D341Med (cell line): ENCODE results near the gene CTNNBL1.
A peak's percentile ranks its signal among the peaks of the same experiment; 100 is the strongest.

Experiments used
- DNase-seq: peaks from one replicate; pipeline ENCODE4 v3.0.0; 2012; ENCODE audit warnings: low spot score

Gene CTNNBL1

DNA sequence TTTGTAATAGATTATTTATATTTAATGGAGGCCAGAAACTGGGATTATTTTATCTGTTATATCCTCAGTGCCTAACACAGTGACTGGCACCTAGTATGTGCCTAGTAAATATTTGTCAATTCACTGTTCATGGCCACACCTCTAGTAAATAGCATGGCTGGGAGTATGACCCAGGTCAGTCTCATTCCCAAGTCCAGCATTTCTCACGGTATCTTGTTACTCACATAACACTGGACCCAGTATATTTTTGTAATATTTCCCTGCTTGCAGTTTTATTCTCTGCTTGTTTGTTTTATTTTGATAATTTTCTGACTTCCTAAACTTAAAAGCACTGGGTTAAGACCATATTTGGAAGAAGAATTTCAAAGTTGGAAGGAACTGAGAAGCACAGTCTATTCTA lies 47.7 kb downstream of the CTNNBL1 start:
- DNase-seq = no peak

DNA sequence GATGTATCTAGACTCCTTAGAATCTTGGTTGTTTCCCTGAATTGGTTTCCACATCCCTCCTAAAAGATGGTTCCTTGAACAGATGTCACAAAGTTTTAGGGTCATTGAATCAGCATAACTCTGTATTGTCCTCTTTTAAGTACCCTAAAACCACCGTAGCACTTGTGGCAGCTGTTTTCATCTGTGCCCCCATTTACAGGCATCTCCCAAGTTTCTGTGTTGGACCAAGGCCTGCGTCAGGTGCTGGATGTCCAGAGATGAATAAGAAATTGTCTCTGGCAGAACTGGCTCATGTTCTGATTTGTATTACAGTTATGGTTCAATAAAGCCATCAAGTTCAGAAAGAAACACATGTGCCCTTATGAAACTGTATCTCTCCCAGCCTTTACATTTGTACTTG lies 48.3 kb downstream of the CTNNBL1 start:
- no peak for DNase-seq

DNA sequence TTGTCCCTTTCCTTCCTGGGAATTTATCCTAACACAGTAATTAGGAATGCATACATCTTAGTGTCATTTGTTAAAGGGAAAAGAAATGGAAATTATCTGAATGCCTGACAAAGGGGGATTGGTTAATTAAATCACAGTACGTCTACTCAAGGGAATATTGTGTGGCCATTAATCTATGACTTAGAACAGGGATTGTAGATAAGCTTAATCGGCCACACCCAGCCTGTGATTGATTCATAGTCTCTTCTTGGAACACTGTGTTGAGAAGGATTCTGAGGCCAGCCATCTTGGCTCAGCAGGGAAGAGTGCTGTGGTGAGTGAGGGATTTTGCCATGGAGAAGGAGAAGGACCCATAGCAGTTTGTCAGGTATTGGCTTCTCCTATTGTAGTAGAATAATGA lies 50.5 kb downstream of the CTNNBL1 start:
- no peak for DNase-seq

DNA sequence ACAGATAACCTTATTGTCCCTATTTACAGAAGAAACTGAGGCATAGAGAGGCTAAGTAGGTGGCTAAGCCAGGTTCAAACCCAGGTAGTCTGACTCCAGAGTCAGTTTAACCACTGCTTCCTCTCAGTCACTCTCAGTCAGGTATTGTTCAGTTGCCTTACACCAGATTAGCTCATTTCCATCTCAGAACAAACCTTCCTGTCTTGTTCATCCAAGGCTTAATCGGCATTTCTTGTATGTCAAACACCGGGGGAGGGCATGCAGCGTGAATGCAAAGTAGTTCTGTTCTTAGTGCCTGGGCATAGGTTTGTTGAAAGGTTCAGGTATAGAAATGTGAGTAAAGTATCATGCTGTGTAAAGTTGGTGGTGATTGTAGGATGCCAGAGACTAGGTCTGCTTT lies 51.7 kb downstream of the CTNNBL1 start:
- no peak for DNase-seq

DNA sequence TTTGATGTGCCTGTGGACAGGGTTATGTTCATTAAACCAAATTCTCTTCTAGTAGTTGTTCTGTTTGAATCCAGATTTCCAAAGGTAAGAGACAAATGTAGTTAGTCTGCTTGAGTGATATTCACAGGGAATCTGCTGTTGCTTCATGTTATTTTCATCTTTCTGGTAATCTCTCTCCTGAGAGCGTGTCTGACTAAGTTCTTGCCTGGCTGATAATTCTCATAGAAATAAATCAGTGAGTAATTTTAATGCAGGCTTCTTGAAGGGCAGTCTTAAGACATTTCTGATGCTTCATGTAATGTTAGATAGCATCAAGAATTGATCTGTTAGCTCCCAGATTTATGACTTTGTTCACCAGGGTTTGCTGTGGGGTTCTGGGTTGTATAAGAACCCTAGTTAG lies 54.2 kb downstream of the CTNNBL1 start:
- DNase-seq = no peak

DNA sequence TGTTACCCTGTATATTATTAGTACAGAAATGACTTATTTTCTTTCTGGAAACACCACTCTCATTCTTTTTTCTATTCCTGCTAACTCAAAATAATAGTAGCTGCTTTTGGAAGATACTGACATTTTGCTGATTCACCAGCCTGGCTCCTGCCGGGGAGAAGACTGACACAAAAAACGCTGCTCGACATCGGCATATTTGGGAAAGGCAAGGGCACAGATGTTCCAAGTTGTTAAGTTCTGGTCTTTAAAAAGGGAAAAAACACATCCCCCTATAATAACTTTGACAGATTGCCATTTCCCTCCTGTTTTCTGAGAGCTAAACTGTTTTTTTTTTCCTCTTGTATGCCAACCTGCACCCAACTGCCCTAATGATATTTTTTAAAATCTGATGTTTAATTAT lies 55.4 kb downstream of the CTNNBL1 start:
- no peak for DNase-seq

DNA sequence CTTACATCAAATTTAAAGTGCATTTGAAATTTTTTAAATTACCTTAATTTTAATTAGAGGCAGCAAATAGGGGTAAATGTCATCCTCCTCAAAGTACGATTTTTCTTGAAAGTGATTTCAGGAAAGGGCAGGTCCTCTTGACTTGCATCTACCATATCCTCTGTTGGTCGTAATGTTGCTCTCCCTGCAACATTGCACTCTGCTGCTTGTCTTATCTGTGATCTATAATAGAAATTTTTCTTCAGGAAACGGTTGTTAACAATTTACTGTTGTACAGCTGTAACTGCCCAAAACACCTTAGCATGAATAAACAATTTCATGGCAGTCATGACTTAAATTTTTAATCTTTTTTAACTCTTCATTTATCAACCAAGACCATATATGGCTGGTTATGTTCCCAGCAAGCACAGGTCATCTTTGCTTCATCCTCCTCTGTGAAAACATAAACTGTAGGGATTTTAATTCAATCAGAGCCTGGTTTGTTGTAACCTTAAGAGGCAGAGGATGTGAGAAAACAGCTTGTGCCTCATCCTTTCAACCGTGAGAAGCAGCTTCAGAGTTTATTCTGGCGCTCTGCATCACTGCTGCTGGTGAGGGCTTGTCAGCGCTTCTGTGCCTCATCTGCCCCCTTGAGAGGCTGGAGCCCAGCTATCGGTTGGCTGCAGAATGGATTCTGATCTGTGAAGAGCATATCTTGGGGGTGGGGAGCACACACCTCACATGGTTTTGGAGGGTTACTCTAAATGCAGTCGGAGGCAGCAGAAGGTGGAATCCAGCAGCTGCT lies 56.0 kb downstream of the CTNNBL1 start:
- DNase-seq = no peak

DNA sequence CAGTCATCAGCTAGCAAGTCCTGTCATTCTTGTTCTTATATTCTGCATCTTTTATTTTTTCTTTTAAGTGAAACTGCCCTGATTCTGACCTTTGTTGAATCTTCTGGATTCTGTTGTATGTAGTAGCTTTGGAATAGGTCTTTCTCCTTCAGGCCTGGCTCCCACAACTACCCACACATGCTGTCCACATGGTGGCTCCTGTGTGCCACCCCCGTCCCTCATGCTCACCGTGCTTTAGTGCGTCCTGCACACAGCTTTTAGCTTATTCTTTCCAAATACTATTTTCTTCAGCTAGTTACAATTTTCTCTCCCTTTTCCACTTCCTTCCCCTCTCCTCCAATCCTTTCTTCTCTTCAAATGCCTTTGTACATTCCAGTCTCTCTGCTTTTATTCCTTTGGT lies 61.8 kb downstream of the CTNNBL1 start:
- peak; percentile 35 for DNase-seq

DNA sequence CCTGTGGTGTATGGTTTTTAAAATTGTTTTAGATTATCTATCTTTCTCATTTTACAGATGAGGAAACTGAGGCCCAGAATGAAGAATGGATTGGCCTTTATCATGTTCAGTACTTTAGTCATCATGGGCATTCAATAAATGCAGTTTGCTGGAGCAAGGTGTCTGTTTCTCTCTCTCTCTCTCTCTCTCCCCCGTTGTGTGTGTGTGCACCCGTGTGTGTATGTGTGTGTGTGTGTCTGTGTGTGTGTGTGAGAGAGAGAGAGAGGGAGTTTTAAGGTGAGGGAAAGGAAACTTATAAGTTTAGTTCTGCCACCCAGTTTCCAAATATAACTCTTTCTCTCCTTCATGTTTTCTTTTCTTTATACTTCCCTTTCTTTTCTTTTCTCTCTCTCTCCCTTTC lies 62.4 kb downstream of the CTNNBL1 start:
- no peak for DNase-seq

DNA sequence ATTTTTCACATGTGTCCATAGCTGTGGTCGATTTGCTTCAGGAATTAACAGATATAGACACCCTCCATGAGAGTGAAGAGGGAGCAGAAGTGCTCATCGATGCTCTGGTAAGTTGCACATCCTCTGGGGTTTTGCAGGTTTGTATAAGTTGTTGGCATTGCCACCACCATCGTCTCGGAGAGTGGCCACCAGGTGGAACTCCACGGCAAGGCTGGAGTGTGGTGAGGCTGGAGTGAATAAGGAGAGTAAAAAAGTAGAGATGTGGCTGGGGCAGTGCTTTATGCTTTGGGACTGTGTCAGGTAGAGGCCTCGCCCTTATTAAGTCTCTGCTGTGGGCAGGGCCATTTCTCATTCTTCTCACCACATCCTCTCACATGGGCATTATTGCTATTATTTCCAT lies 63.7 kb downstream of the CTNNBL1 start:
- DNase-seq = peak; percentile 32

DNA sequence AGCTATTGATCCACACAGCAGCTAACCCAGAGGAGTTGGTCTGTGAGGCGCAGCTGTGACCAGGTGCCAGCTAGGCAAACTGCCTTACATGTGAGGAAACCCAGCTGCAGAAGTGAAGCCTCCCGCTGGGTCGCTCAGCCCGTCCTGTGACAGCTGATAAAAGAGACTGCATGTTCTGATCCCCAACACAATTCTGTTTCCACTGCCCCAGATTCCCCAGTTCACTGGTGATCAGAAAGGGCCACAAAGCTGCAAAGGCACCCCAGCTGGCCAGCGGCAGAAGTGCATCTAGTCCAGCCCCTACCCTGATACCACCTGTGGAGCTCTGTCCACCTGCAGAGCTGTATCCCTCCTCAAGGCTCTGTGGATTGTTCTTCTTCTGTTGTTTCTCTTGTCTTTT lies 64.5 kb downstream of the CTNNBL1 start:
- DNase-seq = peak; percentile 44

DNA sequence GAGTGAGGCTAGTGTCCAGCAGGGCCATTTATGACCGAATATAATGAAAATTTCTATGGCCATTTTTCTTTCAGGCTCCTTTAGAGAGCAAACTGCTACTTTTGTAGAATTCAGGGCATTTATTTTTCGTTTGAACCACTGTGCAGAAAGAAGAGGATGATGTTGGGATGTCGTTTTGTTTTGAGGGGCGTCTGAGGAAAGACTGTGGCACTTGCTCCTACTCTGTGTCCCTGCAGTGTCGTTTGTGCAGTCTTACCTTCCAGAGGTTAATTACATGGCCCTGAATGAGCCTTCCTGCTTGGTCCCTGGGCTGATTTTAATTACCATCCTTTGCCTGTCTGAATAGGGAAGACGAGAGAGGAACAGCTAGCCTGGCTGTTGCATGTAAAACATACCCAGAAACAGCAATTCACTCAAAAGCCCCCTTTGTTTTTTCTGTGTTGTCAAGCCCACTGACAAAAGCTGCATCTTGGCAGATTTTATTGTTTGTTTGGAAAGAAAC lies 65.3 kb downstream of the CTNNBL1 start:
- DNase-seq = no peak

DNA sequence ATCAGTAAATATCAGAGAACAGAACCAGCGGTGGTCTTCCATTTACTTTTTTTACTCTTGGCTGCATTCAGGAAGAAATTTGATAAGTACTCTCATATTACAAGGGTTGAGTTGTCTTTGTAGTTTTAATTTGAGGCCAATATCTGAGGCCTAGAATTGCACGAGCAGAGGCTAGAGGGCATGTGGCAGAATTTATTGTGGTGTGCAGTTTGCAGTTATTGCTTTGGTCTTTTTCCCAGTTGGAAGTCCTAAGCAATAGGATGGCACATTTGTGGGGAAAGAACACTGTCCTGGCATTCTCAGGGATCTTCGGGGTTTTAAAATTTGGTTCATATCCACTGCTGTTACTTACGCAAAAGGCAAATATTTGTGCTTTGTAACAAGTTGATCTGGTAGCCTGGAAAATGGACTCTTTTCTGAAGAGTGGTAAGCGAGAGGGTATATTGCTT lies 66.0 kb downstream of the CTNNBL1 start:
- no peak for DNase-seq

DNA sequence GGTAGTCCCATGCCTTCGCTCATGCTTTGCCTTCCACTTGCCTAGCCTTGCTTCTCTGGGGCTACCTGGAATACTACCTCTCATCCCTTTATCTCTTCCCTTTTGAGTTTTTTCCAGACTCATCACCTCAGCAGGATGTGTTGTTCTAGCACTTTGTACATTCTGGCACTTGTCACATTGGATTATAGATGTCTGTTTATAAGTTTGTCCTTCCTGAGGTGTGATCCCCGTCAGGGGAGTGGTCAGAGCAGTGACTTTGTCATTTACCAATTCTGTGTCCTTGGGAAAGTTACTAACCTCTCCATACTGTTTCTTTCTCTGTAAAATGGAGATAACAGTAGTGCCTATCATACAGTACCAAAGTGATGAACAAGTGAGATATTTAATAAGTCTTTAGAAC lies 66.5 kb downstream of the CTNNBL1 start:
- DNase-seq = no peak

DNA sequence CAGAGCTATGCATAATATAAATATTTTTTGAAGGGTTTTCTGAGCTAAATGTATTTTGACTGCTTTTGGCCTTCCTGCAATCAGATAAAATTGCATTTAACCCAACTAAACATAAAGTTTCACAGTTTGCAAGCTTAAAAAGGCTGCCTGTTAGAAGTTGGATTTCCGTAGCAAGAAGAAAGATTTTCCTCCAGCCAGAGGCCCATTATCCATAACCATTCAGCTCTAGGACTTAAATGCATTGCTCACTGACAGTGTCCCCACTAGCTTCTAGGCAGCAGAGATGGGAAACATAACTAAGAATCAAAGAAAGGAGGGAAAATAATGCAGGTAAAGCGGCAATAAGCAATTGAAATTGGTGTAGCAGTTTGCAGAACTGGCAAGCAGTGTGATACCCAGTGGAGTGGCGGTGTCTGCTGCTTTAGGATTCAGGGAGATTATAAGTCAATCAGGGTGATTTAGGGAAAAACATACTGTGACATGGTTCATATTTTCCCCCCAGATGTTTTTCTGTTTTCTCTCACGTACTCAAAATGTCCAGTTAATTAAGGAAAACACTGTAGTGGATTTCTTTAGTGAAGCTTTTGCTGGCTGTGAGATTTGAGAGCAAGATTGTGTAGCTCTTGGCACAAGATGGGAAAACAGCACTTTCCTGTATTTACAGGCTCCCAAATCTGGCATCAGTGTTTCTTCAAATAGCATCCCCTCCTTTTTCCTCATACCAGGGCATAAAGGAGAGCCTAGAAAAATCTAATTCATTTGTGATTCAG lies 69.1 kb downstream of the CTNNBL1 start:
- DNase-seq = no peak

DNA sequence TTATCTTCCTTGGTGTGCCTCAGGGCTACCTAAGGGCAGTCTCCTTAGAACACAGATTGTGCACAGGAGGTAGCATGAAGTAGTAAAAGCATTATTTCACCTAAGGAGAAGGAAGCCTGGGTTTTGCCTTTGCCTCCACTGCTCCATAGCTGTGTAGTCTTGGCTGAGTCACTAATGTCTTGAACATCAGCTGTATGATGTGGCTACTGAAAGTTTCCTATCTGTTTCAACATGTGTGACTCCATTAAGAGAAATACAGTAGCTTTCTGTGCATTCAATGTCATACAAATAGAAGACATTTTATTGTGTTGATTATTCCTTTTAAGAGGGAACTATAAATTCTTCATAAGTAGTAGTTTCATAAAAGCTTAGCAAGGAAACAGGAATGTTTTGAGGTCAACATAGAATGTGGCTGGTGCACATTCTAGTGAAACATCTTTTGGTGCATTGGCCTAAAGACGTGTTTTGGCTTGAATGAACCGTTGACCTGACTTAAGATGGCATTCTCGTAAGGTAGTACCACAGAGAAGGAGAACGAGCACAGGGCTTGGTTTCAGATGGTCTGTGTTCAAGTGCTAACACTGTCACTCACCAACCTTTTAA lies 70.6 kb downstream of the CTNNBL1 start:
- no peak for DNase-seq

DNA sequence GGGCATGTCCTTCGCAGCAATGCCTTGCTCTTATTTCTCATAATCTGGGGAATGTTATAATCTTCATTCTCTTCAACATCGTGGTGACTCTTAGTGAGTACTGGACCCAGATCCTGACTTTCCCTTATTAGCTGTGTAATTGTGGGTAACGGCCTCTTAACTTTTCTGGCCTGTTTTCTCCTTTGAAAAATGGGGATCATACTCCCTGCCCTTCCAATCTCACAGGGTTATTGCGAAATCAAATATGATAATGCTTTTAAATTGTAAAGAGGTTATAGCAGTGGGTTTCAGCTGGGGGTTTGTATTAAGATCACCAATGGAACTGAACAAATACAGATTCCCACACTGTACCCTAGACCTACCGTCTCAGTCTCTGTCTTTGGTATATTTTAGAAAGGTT lies 77.1 kb downstream of the CTNNBL1 start:
- DNase-seq = no peak

DNA sequence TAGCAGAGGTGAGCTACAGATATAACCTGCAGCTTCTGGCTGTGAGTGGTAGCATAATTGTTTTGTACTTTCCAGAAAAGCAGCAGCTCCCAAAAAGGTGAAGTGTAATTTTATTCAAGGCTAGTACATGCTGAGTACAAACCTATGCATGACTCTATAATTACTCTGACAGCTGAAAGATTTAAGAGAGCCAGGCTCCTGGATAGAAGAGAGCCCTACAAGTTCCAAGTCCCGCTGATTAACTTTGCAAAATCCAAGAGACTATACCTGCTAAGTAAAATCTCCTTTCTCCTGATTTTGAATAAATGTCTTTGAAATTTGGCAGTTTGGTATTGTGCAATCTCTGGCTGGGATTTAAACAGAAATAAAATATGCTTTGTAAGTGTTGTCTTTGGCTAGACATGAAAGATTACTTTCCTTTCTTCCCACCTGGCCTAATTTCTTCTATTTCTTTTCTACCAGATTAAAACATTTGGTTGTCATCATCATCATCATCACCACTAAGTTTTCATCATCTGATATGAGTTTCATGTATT lies 79.5 kb downstream of the CTNNBL1 start:
- DNase-seq = no peak

DNA sequence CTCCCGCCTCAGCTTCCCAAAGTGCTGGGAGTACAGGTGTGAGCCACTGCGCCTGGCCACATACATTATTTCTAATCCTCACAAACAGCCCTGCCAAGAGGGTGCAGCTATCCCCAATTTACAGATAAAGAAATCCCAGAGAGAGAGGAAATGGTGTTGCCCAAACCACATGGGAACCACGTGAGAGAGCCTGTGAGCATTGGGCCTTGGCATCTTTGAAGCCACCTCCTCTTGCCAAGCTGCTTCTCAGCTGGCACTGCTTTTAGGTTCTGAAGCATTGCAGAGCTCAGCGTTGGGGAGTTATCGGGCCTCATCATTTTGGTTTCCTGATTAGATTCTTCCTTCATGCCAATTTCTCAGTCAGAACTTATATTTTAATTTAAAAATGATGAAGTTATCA lies 80.3 kb downstream of the CTNNBL1 start:
- no peak for DNase-seq

DNA sequence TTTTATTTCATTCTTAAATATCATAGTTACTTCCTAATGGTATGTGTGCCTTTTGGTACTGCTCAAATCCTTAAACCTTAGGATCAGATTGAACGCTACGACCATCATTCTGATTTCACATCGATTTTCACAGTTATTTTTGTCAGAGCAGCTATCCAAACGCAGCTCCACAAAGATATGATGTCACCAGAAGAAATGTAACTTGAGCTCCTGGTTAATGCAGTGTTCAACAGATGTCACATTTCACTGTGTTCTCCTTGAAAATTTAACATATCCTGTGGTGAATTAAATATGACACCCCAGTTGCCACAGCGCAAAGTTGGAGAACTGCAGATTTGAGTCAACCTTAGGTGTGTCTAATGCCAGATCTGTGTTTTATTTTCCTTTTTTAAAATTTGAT lies 81.4 kb downstream of the CTNNBL1 start:
- DNase-seq = no peak

DNA sequence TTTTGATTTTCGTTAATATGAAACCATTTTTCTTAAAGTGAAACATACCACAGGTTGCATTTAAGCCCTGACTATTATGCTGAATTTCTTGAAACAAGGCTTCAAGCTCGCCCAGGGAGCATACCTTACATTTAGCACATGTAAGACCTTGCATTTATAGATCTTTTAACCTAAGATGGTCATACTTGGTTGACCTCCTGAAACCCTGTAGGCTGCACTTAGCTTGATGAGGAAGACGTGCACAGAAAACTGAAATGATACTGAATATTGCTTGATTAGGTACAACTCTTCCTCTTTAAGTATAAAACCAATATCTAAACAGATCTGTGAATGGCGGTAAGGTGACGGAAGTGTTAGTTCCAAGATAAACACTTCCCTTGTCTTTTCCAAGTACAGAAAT lies 82.2 kb downstream of the CTNNBL1 start:
- no peak for DNase-seq

DNA sequence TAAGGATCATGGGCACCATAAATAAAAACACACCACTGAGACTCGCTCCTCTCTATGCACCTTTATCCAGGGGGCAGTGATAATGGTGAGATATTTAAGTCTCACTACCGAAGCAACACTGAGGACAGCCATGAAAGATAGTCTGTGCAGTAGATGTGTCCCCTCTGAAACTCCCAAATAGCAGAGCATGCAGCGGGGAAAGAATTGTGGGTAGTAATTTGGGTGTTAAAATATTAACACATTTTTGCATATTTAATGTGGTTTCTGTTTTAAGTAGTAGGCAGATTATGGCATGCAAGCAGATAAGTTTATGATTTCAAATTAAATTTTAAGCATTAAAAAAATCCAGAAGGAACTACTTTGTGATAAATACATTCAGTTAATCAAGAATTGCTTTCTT lies 82.7 kb downstream of the CTNNBL1 start:
- no peak for DNase-seq
